GM23338 (cell line): ENCODE measurements around the gene PPFIBP1.

ENCODE experiments used
- CREB1 ChIP-seq: fragments of 250-450 bp; sonication (Bioruptor Pico); IDR thresholded peaks from 2 replicates; pipeline ENCODE4 v1.5.0; 2020; ENCODE audit warnings: low read depth, mild to moderate bottlenecking, moderate library complexity
- EZH2 ChIP-seq: fragments of 200-600 bp; sonication (generic); IDR thresholded peaks from one replicate; pipeline ENCODE4 v1.8.0; 2017; ENCODE audit warnings: antibody characterized with exemption, mild to moderate bottlenecking, low read depth; ENCODE audit not compliant: unreplicated experiment
- EZH2phosphoT487 ChIP-seq: fragments of 200-600 bp; sonication (generic); IDR thresholded peaks from one replicate; pipeline ENCODE4 v1.8.1; 2018; ENCODE audit warnings: antibody characterized with exemption; ENCODE audit not compliant: unreplicated experiment
- POLR2AphosphoS5 ChIP-seq: IDR thresholded peaks from 2 replicates; pipeline ENCODE4 v1.6.1; 2016; ENCODE audit warnings: antibody characterized with exemption, low read depth
- ZNF114 ChIP-seq: fragments of 250-450 bp; sonication (Bioruptor Pico); IDR thresholded peaks from 2 replicates; pipeline ENCODE4 v1.5.0; 2020; ENCODE audit warnings: mild to moderate bottlenecking, moderate library complexity
- TF ChIP-seq, protein P1 (sequence below), 2 experiments: fragments of 200-600 bp in 1 of 2; sonication (generic) in 1 of 2; conservative IDR thresholded peaks; 2 replicates each; pipeline versions ENCODE4 v1.5.1 to v1.6.1; 2016 to 2017; ENCODE audit warnings: antibody characterized with exemption in 2 of 2, low read depth in 2 of 2, mild to moderate bottlenecking in 2 of 2, moderate library complexity in 1 of 2

DNA sequence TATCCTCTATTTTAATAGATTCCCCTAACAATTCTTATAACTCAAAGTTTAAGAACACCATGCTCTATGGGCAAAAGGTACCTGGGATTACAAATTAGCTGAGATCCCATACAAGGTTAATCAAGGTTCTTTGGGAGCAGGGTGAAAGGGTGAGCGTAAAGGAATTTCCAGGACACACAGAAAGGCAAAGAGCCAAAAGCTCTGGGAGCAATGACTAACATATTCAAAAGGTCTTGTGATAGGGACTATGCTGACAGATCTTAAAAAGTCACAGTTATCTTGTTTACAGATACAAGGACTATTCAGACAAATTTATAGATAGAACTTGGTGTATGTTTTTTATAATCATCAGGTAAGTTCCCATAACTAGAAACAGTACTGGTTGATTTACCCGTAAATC, 19.5 kb upstream of the PPFIBP1 start:
- TF ChIP-seq, protein P1, sequence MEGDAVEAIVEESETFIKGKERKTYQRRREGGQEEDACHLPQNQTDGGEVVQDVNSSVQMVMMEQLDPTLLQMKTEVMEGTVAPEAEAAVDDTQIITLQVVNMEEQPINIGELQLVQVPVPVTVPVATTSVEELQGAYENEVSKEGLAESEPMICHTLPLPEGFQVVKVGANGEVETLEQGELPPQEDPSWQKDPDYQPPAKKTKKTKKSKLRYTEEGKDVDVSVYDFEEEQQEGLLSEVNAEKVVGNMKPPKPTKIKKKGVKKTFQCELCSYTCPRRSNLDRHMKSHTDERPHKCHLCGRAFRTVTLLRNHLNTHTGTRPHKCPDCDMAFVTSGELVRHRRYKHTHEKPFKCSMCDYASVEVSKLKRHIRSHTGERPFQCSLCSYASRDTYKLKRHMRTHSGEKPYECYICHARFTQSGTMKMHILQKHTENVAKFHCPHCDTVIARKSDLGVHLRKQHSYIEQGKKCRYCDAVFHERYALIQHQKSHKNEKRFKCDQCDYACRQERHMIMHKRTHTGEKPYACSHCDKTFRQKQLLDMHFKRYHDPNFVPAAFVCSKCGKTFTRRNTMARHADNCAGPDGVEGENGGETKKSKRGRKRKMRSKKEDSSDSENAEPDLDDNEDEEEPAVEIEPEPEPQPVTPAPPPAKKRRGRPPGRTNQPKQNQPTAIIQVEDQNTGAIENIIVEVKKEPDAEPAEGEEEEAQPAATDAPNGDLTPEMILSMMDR (conservative IDR thresholded peaks at IDR 0.05; ENCODE audit: low read depth in 2 of 2) = no peak
- TF ChIP-seq EZH2 (no peak), CREB1 (CRISPR knock-in tag) (no peak), ZNF114 (CRISPR knock-in tag) (no peak), POLR2AphosphoS5 (no peak), EZH2phosphoT487 (no peak)
